Glomerular visceral epithelial cell (primary cell): ENCODE measurements around the gene EEF1E1.

Experiments
- DNase-seq: peaks from one replicate; pipeline ENCODE4 v3.0.0-alpha.2; 2016; ENCODE audit errors: extremely low spot score

Gene EEF1E1

GRCh38 chr6:8102122-8102958 is at the start of gene EEF1E1:
Gene EEF1E1 (minus strand): TSS chr6:8102548. CDS start chr6:8102521, 27 bp downstream.
- DNase-seq, result peak; percentile 94

- no peak for DNase-seq
These were observed 47.0 kb upstream of the EEF1E1 start for GRCh38 chr6:8149350-8149749.

GRCh38 chr6:8143945-8144344 is 41.6 kb upstream of the EEF1E1 start:
- DNase-seq, result no peak

- no peak for DNase-seq
These were observed 37.1 kb upstream of the EEF1E1 start for GRCh38 chr6:8139451-8139850.

GRCh38 chr6:8137529-8137939 is 35.2 kb upstream of the EEF1E1 start:
- DNase-seq, result no peak

- DNase-seq, result no peak
These were observed 32.9 kb upstream of the EEF1E1 start for GRCh38 chr6:8135276-8135675.

- DNase-seq, result no peak
These were observed 29.8 kb upstream of the EEF1E1 start for GRCh38 chr6:8132130-8132529.

- peak; percentile 65 for DNase-seq
These were observed 29.0 kb upstream of the EEF1E1 start for GRCh38 chr6:8131265-8131897.

GRCh38 chr6:8130399-8130798 is 28.1 kb upstream of the EEF1E1 start:
- DNase-seq, result no peak

GRCh38 chr6:8123236-8123635 is 20.9 kb upstream of the EEF1E1 start:
- DNase-seq, result no peak

- DNase-seq, result no peak
These were observed 12.6 kb upstream of the EEF1E1 start for GRCh38 chr6:8114956-8115355.

- DNase-seq, result no peak
These were observed 10.8 kb upstream of the EEF1E1 start for GRCh38 chr6:8113131-8113654.

GRCh38 chr6:8110725-8111124 is 8.4 kb upstream of the EEF1E1 start:
- DNase-seq, result no peak

GRCh38 chr6:8110117-8110721 is 7.9 kb upstream of the EEF1E1 start:
- DNase-seq, result no peak

GRCh38 chr6:8108759-8109539 is 6.6 kb upstream of the EEF1E1 start:
- no peak for DNase-seq

- peak; percentile 60 for DNase-seq
These were observed 5.8 kb upstream of the EEF1E1 start for GRCh38 chr6:8108031-8108660.

- no peak for DNase-seq
These were observed 3.4 kb upstream of the EEF1E1 start for GRCh38 chr6:8105791-8106190.

GRCh38 chr6:8103726-8104125 is 1.4 kb upstream of the EEF1E1 start:
- DNase-seq, result no peak

- DNase-seq, result no peak
These were observed 2.0 kb downstream of the EEF1E1 start for GRCh38 chr6:8100159-8100854.

GRCh38 chr6:8090650-8091049 is 11.7 kb downstream of the EEF1E1 start:
- DNase-seq, result no peak

- DNase-seq, result no peak
These were observed 13.5 kb downstream of the EEF1E1 start for GRCh38 chr6:8088886-8089285.
